ENCODE results near the gene TK2. TPM values are rescaled to one million over a fixed set of nuclear protein-coding genes. Genes with fewer than 3 reads are reported as not detected.

Gene TK2
- polyA plus RNA-seq, 3 donors, result 29.8 to 38.9 (median 32.4) TPM

DNA sequence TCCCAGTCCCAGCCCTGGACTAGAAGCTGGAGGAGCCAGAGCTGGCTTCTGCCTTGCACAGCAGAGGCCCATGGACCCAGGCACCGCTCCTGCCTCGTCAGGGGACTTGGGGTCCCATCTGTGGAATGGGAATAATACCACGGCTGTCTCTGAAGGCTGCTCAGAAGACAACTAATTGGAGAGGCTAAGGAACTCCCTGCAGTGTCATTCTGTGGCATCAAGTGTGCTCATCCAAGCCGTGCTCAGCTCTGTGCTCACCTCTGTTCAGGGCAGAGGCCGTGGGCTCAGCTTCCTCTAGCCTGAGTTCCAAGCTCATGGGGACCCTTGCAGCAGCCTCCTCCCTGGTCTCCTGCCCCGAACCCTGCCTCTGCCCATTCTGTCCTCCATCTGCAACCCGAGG, 91.1 kb downstream of the TK2 start:
- Histone ChIP-seq H3K27me3 (ENCODE audit: control insufficient read depth in 2 of 2, insufficient read depth in 2 of 2, low read length in 2 of 2) (peaks cover 0 to 3% of the 10 kb centered on the region in 2 donors), H3K9ac (ENCODE audit: insufficient read depth, low read length, poor library complexity, severe bottlenecking) (no peak overlapping the region), H4K20me1 (ENCODE audit: insufficient read depth, low read length) (no peaks in the 10 kb centered on the region), H3K27ac (ENCODE audit: low read depth in 1 of 2, low read length in 2 of 2) (no peak overlapping the region), H3K4me2 (replicated peaks; ENCODE audit: extremely low read depth, low read length, poor library complexity, severe bottlenecking) (no peak overlapping the region), H3K9me3 (replicated peaks in 1 of 2; ENCODE audit: control insufficient read depth in 1 of 2, insufficient read depth in 1 of 2, low read length in 2 of 2) (no peaks in the 10 kb centered on the region), H3K36me3 (replicated peaks in 1 of 2; ENCODE audit: control insufficient read depth in 1 of 2, insufficient read depth in 2 of 2, low read length in 2 of 2) (no peaks in the 10 kb centered on the region), H3K4me1 (ENCODE audit: control insufficient read depth in 1 of 2, insufficient read depth in 2 of 2, low read length in 2 of 2) (no peaks in the 10 kb centered on the region), H2AFZ (ENCODE audit: insufficient read depth, low read depth, low read length, poor library complexity, severe bottlenecking) (no peak overlapping the region), H3K4me3 (replicated peaks in 1 of 3; ENCODE audit: low read depth in 2 of 3, low read length in 3 of 3) (no peak overlapping the region), H3K79me2 (ENCODE audit: insufficient read depth, low read length) (no peaks in the 10 kb centered on the region)
- H3K4me3 Mint-ChIP-seq, result peak overlapping the region in 1 of 2 donors; percentile 3
- no peaks in the 10 kb centered on the region for H3K4me1 Mint-ChIP-seq
- H3K27ac Mint-ChIP-seq, result no peak overlapping the region
- no peak for DNase-seq
- WGBS (ENCODE audit: insufficient coverage), result 87% methylated on average over 6 of the region's 7 CpGs
- H3K9me3 Mint-ChIP-seq, result no peaks in the 10 kb centered on the region
- intact Hi-C loops (cut with micrococcal nuclease), result no loop called here
- no peaks in the 10 kb centered on the region for H3K36me3 Mint-ChIP-seq
- TF ChIP-seq, protein P1, sequence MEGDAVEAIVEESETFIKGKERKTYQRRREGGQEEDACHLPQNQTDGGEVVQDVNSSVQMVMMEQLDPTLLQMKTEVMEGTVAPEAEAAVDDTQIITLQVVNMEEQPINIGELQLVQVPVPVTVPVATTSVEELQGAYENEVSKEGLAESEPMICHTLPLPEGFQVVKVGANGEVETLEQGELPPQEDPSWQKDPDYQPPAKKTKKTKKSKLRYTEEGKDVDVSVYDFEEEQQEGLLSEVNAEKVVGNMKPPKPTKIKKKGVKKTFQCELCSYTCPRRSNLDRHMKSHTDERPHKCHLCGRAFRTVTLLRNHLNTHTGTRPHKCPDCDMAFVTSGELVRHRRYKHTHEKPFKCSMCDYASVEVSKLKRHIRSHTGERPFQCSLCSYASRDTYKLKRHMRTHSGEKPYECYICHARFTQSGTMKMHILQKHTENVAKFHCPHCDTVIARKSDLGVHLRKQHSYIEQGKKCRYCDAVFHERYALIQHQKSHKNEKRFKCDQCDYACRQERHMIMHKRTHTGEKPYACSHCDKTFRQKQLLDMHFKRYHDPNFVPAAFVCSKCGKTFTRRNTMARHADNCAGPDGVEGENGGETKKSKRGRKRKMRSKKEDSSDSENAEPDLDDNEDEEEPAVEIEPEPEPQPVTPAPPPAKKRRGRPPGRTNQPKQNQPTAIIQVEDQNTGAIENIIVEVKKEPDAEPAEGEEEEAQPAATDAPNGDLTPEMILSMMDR (IDR thresholded peaks at IDR 0.05), result no peak
- H3K27me3 Mint-ChIP-seq (ENCODE audit: low read depth in 3 of 3), result peaks cover 18 to 34% (median 26%) of the 10 kb centered on the region in 3 donors

DNA sequence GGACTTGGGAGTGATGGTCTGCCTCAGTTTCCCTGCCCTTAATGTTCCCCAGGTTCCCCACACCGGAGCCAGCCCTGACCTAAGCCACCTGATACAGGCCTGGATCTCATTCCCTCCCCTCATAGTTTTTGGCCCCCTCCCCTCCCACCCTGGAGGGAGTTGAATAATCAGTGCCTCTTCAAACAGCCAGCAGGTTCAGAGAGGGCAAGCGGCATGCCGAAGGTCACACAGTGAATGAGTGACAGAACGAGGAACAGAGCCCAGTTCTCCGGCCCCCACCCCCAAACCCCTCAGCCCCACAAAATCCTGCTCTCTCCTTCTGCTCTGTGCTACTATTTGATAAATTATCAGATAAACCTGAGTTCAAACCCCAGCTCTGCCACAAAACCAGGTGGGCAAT, 91.6 kb downstream of the TK2 start:
- WGBS (ENCODE audit: insufficient coverage), result 100% methylated on average over 2 of the region's 5 CpGs
- H3K27me3 Mint-ChIP-seq (ENCODE audit: low read depth in 3 of 3), result peaks cover 17 to 32% (median 26%) of the 10 kb centered on the region in 3 donors
- H3K4me1 Mint-ChIP-seq, result no peaks in the 10 kb centered on the region

More for the DNA sequence above, 91.6 kb downstream of the TK2 start:
- intact Hi-C loops (cut with micrococcal nuclease), result no loop called here
- no peaks in the 10 kb centered on the region for H3K9me3 Mint-ChIP-seq
- H3K79me2 ChIP-seq (ENCODE audit: insufficient read depth, low read length), result no peaks in the 10 kb centered on the region
- no peaks in the 10 kb centered on the region for H3K36me3 Mint-ChIP-seq
- H2AFZ ChIP-seq (ENCODE audit: insufficient read depth, low read depth, low read length, poor library complexity, severe bottlenecking), result no peak overlapping the region
- TF ChIP-seq, protein P1 (IDR thresholded peaks at IDR 0.05), result no peak
- no peak overlapping the region for H3K27ac Mint-ChIP-seq
- no peak for DNase-seq
- H3K4me2 ChIP-seq (replicated peaks; ENCODE audit: extremely low read depth, low read length, poor library complexity, severe bottlenecking), result no peak overlapping the region
- H3K4me1 ChIP-seq (ENCODE audit: control insufficient read depth in 1 of 2, insufficient read depth in 2 of 2, low read length in 2 of 2), result no peaks in the 10 kb centered on the region
- H3K4me3 Mint-ChIP-seq, result no peak overlapping the region
- H3K27ac ChIP-seq (ENCODE audit: low read depth in 1 of 2, low read length in 2 of 2), result no peak overlapping the region
- H4K20me1 ChIP-seq (ENCODE audit: insufficient read depth, low read length), result no peaks in the 10 kb centered on the region
- H3K36me3 ChIP-seq (replicated peaks in 1 of 2; ENCODE audit: control insufficient read depth in 1 of 2, insufficient read depth in 2 of 2, low read length in 2 of 2), result no peaks in the 10 kb centered on the region
- H3K9me3 ChIP-seq (replicated peaks in 1 of 2; ENCODE audit: control insufficient read depth in 1 of 2, insufficient read depth in 1 of 2, low read length in 2 of 2), result no peaks in the 10 kb centered on the region
- peaks cover 0 to 3% of the 10 kb centered on the region in 2 donors for H3K27me3 ChIP-seq (ENCODE audit: control insufficient read depth in 2 of 2, insufficient read depth in 2 of 2, low read length in 2 of 2)
- H3K9ac ChIP-seq (ENCODE audit: insufficient read depth, low read length, poor library complexity, severe bottlenecking), result no peak overlapping the region
- no peak overlapping the region for H3K4me3 ChIP-seq (replicated peaks in 1 of 3; ENCODE audit: low read depth in 2 of 3, low read length in 3 of 3)

Small RNAs within 50 kb of the gene (small RNA-seq; reads per million reads assigned to genes)
- not detected for gene CKLF-CMTM1 (ENCODE audit: insufficient read length, low read depth)

Other genes starting within 250 kb of the TK2 start
- under 1 TPM in 2 of 3 donors, not detected in 1; 0.12 to 0.22 TPM for gene CDH5, start 183.4 kb downstream of the TK2 start, polyA plus RNA-seq
- under 1 TPM in 2 of 3 donors, not detected in 1; 0.12 to 0.81 TPM for gene BEAN1, start 122.8 kb downstream of the TK2 start, polyA plus RNA-seq
- 100 to 1,000 TPM; 285 to 430 (median 374) TPM for gene CKLF, start 2.5 kb upstream of the TK2 start, polyA plus RNA-seq
- gene CMTM1, start 16.3 kb upstream of the TK2 start, polyA plus RNA-seq, result 1 to 10 TPM; 1.6 to 3.3 (median 2.5) TPM
- gene CMTM2, start 29.3 kb upstream of the TK2 start, polyA plus RNA-seq, result 10 to 100 TPM; 11.0 to 41.6 (median 39.1) TPM
- gene CMTM3, start 54.6 kb upstream of the TK2 start, polyA plus RNA-seq, result 100 to 1,000 TPM; 125 to 131 (median 126) TPM
- 10 to 100 TPM in 1 of 3 donors, under 1 TPM in 2; 0.41 to 21.2 (median 0.45) TPM for gene CMTM4, start 146.6 kb upstream of the TK2 start, polyA plus RNA-seq
- 100 to 1,000 TPM in 1 of 3 donors, 10 to 100 TPM in 2; 14.9 to 125 (median 23.9) TPM for gene DYNC1LI2, start 201.5 kb upstream of the TK2 start, polyA plus RNA-seq

All from CD14-positive monocyte (primary cell).